Liver (tissue), 3 donors: Measurements from ENCODE around the gene AGAP9.
"Not testable (repeated sequence)": the region's sequence is repeated elsewhere in the genome, so short reads cannot be mapped to it uniquely, and the experiment has no call there.

Source experiments
- EGR1 ChIP-seq, 2 donors: IDR thresholded peaks; 2 replicates each; pipeline ENCODE4 v1.6.1; 2016 to 2018; ENCODE audit warnings: antibody characterized with exemption in 2 of 2, low read depth in 2 of 2
- FOXA1 ChIP-seq: IDR thresholded peaks from 2 replicates; pipeline ENCODE4 v1.6.1; 2016; ENCODE audit warnings: antibody characterized with exemption
- GABPA ChIP-seq, 2 donors: IDR thresholded peaks in 1 of 2; conservative IDR thresholded peaks in 1 of 2; 2 replicates each; pipeline ENCODE4 v1.6.1; 2016; ENCODE audit warnings: antibody characterized with exemption in 2 of 2, mild to moderate bottlenecking in 1 of 2, moderate library complexity in 1 of 2
- HNF4G ChIP-seq: IDR thresholded peaks from 2 replicates; pipeline ENCODE4 v1.6.1; 2016; ENCODE audit warnings: antibody characterized with exemption
- JUND ChIP-seq, 2 donors: IDR thresholded peaks; 2 replicates each; pipeline ENCODE4 v1.6.1; 2016; ENCODE audit warnings: antibody characterized with exemption in 2 of 2
- RAD21 ChIP-seq, 2 donors: IDR thresholded peaks; 2 replicates each; pipeline ENCODE4 v1.6.1; 2016; ENCODE audit warnings: antibody characterized with exemption in 2 of 2, mild to moderate bottlenecking in 2 of 2
- RXRA ChIP-seq, 2 donors: IDR thresholded peaks; 2 replicates each; pipeline ENCODE4 v1.6.1; 2017 to 2018; ENCODE audit warnings: antibody characterized with exemption in 2 of 2, mild to moderate bottlenecking in 1 of 2
- TAF1 ChIP-seq: conservative IDR thresholded peaks from 2 replicates; pipeline ENCODE4 v1.6.1; 2016; ENCODE audit warnings: antibody characterized with exemption, mild to moderate bottlenecking
- YY1 ChIP-seq: IDR thresholded peaks from 2 replicates; pipeline ENCODE4 v1.6.1; 2016; ENCODE audit warnings: antibody characterized with exemption, mild to moderate bottlenecking
- TF ChIP-seq, protein P1 (sequence below): fragments of 150-350 bp; IDR thresholded peaks from 2 replicates; pipeline ENCODE4 v1.5.1; 2017; ENCODE audit warnings: improper control_type of control experiment, low read depth, low read length; ENCODE audit not compliant: missing input control
- TF ChIP-seq, protein P2 (sequence below): IDR thresholded peaks from 2 replicates; pipeline ENCODE4 v1.6.1; 2016; ENCODE audit warnings: antibody characterized with exemption
- TF ChIP-seq, protein P3 (sequence below): IDR thresholded peaks from 2 replicates; pipeline ENCODE4 v1.6.1; 2016; ENCODE audit warnings: antibody characterized with exemption, mild to moderate bottlenecking
- TF ChIP-seq, protein P4 (sequence below): IDR thresholded peaks from 2 replicates; pipeline ENCODE4 v1.6.1; 2016; ENCODE audit warnings: antibody characterized with exemption
- donor health status: healthy.
- donor health status: healthy.

DNA sequence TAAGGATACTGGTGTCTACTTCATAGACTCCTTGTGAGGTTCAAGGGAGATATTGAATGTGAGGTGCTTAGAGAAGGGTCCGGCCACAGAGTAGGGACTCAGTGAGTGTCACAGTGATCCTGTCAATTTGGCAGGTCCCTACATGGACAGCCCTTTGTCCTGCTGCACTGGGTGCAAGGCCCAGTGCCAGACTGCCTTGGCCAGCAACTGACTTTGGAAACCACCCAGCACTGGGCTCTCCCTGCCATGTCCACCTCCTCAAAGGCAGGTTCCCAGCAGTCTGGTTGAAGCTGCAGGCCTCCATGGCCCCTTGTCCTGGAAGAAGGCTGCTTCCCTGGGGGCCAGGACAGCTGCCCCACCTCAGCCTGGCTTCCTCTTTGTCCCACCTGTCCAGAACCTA, 41.1 kb downstream of the AGAP9 start:
- TF ChIP-seq, protein P1, sequence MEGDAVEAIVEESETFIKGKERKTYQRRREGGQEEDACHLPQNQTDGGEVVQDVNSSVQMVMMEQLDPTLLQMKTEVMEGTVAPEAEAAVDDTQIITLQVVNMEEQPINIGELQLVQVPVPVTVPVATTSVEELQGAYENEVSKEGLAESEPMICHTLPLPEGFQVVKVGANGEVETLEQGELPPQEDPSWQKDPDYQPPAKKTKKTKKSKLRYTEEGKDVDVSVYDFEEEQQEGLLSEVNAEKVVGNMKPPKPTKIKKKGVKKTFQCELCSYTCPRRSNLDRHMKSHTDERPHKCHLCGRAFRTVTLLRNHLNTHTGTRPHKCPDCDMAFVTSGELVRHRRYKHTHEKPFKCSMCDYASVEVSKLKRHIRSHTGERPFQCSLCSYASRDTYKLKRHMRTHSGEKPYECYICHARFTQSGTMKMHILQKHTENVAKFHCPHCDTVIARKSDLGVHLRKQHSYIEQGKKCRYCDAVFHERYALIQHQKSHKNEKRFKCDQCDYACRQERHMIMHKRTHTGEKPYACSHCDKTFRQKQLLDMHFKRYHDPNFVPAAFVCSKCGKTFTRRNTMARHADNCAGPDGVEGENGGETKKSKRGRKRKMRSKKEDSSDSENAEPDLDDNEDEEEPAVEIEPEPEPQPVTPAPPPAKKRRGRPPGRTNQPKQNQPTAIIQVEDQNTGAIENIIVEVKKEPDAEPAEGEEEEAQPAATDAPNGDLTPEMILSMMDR, result not testable (repeated sequence)
- TF ChIP-seq TAF1; RXRA (IDR thresholded peaks at IDR 0.05); HNF4G; GABPA (IDR thresholded peaks at IDR 0.05 in 1 of 2, conservative IDR thresholded peaks at IDR 0.05 in 1 of 2); YY1; EGR1 (IDR thresholded peaks at IDR 0.05; ENCODE audit: low read depth in 2 of 2); RAD21 (IDR thresholded peaks at IDR 0.05); FOXA1; JUND (IDR thresholded peaks at IDR 0.05): not testable (repeated sequence)
- TF ChIP-seq, protein P2, sequence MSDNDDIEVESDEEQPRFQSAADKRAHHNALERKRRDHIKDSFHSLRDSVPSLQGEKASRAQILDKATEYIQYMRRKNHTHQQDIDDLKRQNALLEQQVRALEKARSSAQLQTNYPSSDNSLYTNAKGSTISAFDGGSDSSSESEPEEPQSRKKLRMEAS, result not testable (repeated sequence)
- TF ChIP-seq, protein P3, sequence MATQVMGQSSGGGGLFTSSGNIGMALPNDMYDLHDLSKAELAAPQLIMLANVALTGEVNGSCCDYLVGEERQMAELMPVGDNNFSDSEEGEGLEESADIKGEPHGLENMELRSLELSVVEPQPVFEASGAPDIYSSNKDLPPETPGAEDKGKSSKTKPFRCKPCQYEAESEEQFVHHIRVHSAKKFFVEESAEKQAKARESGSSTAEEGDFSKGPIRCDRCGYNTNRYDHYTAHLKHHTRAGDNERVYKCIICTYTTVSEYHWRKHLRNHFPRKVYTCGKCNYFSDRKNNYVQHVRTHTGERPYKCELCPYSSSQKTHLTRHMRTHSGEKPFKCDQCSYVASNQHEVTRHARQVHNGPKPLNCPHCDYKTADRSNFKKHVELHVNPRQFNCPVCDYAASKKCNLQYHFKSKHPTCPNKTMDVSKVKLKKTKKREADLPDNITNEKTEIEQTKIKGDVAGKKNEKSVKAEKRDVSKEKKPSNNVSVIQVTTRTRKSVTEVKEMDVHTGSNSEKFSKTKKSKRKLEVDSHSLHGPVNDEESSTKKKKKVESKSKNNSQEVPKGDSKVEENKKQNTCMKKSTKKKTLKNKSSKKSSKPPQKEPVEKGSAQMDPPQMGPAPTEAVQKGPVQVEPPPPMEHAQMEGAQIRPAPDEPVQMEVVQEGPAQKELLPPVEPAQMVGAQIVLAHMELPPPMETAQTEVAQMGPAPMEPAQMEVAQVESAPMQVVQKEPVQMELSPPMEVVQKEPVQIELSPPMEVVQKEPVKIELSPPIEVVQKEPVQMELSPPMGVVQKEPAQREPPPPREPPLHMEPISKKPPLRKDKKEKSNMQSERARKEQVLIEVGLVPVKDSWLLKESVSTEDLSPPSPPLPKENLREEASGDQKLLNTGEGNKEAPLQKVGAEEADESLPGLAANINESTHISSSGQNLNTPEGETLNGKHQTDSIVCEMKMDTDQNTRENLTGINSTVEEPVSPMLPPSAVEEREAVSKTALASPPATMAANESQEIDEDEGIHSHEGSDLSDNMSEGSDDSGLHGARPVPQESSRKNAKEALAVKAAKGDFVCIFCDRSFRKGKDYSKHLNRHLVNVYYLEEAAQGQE, result not testable (repeated sequence)
- TF ChIP-seq, protein P4, sequence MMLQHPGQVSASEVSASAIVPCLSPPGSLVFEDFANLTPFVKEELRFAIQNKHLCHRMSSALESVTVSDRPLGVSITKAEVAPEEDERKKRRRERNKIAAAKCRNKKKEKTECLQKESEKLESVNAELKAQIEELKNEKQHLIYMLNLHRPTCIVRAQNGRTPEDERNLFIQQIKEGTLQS, result not testable (repeated sequence)
